HG03039 (cell line): ENCODE results near the gene CALD1.

ENCODE experiments used
- ATAC-seq: cut with Tn5 transposase; IDR thresholded peaks from one replicate; pipeline ENCODE4 v1.9.1; 2021; ENCODE audit warnings: mild to moderate bottlenecking, moderate library complexity; ENCODE audit not compliant: unreplicated experiment

CALD1 gene, protein sequence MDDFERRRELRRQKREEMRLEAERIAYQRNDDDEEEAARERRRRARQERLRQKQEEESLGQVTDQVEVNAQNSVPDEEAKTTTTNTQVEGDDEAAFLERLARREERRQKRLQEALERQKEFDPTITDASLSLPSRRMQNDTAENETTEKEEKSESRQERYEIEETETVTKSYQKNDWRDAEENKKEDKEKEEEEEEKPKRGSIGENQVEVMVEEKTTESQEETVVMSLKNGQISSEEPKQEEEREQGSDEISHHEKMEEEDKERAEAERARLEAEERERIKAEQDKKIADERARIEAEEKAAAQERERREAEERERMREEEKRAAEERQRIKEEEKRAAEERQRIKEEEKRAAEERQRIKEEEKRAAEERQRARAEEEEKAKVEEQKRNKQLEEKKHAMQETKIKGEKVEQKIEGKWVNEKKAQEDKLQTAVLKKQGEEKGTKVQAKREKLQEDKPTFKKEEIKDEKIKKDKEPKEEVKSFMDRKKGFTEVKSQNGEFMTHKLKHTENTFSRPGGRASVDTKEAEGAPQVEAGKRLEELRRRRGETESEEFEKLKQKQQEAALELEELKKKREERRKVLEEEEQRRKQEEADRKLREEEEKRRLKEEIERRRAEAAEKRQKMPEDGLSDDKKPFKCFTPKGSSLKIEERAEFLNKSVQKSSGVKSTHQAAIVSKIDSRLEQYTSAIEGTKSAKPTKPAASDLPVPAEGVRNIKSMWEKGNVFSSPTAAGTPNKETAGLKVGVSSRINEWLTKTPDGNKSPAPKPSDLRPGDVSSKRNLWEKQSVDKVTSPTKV

DNA sequence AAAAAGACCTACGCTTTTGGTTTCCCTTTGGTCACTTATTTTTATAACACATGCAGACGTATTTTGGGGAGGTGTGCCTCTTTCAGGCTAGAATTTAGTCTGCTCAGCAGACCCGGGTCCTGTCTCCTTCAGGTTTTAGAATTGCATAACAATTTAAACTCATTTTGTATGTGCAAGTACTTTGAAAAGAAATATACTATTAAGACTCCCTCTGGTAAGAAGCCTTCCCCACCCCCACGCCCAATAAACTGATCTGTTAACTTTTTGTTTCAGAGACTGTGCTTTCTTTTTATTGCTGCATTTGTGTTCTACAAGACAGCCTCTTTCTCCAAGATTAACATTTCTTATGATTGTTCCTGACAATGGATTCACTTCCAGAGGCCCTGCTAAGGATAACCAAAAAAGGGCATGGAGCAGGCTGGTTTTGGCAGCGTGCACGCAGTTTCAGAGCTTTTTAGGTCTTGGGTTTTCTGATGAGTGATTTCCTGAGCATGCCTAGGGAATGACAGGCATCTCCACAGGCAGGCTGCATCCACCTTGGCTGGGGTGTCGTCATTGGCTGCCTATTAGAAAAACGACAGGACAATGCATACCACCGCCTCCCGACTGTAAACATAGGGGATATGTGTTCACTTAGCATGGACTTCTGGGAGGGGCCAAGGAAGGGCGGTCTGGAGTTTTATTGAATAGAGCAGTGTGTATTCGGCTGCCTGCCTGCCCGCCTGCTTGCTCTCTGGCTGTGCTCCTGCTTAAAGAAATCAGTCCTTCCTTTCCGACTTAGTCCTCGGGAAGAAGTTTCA lies at the start of gene CALD1:
CALD1 (plus strand) TSS at position 694 of the 800 bp plus-strand sequence. CDS start 88,100 bp downstream, outside the sequence.
- ATAC-seq: no peak

GRCh38 chr7:134729895-134730294 lies 49.5 kb upstream of the CALD1 start:
- ATAC-seq: no peak

- no peak for ATAC-seq
Measured at GRCh38 chr7:134730411-134730829, 49.0 kb upstream of the CALD1 start.

DNA sequence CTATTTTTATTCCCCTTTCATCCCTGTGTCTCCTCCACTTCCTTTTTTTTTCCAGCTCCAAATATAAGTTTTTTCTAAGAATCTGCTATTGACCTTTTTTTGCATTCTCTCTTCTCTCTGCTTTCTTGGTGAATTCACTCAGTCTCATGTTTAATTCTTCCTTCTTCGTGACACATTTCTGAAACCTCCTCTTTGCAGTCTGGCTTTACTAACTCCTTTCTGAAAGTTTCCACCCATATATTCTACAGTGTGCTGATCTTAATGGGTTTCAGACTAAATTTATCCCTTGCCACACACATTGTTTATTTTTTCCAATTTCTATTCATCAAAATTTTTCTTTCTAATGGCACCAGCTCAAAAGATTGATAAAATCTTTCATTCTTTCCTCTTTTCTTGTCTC lies 47.8 kb upstream of the CALD1 start:
- ATAC-seq: no peak

DNA sequence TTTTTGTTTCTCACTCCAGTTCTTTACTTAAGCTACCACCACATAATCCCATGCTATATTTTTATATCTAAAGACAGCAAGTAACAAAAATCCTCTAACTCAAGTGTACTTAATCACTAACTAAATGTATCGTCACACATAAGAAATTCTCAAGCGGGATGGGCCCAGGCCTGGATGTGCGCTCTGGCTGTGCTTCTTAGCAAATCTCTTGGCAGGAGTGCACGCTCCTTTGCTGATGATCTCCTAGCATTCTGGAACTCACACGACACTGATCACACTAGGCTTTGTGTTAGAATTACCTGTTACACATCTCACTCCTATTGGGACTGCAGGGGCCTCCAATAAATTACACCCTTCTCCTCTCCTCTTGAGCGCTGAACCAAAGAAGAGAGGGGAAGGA lies 46.7 kb upstream of the CALD1 start:
- ATAC-seq: no peak

DNA sequence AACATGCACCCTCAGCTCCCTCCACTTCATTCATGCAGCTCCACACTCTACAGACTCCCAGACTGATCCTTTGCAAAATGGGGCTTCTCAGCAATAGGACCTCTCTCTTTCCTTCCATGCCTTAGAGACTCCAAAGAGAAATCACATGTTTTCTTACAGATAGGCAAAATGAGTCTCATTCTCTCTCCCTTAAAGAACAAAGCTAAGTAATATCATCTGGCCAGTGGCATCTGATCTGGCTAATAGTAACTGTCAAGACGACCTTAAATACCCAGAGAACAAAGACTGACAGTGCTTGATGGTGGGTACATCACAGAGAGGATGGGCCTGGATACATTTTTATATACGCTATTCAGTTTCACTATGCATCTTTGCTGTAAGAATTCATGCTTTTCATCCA lies 43.1 kb upstream of the CALD1 start:
- ATAC-seq: no peak

GRCh38 chr7:134737566-134738345 lies 41.7 kb upstream of the CALD1 start:
- no peak for ATAC-seq

- no peak for ATAC-seq
Measured at GRCh38 chr7:134739362-134739761, 40.1 kb upstream of the CALD1 start.

DNA sequence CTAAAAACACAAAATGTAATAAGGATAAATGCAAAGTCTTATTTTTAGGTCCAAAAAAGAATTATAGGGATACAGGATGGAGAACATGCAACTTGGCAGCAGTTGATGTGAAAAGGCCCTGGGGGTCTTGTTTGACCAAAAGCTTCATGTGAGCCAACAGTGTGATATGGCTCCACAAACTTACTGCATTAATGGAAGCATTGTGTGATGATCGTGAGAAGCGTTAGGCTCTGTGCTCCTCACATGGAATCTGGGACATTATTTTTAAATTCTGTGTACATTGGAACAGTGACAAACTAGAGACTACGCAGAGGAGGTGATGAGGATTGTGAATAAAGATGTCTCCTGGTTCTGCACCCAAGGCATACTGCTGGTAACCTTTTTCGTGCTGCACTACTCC lies 39.1 kb upstream of the CALD1 start:
- no peak for ATAC-seq

DNA sequence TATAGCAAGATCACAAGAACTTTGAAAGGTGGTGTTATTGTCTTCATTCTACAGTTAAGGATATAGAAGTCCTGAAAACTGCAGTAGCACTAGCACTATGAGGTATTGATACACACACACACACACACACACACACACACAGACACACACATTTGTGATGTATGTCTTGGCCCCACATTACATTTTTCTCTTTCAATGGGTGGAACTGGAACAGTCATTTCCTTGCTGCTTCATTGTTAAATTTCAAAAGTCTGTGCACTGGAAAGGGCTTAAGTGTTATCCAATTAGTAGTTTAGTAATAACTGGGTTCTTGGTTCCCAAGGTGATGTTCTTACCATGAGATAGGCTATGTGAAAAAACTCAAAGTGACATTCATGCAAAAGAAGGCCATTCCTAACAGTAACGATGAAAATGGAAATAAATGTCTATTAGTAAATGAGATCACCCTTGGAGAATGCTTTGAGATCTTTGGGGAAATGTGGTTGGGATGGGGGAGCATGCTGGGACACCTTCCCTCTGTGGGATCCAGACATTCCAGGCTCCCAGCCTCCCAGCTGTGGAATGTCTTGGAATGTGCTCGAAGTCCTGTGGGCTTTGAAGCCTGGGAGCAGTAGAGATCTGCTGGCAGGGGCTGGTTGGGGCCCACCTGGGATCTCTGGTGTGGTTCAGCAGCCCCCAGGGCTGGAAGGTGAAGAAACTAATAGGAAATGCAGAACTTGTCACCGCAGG lies 37.4 kb upstream of the CALD1 start:
- ATAC-seq: no peak

- no peak for ATAC-seq
Measured at GRCh38 chr7:134742688-134743350, 36.6 kb upstream of the CALD1 start.

GRCh38 chr7:134744569-134744968 lies 34.9 kb upstream of the CALD1 start:
- ATAC-seq: no peak

GRCh38 chr7:134747326-134747725 lies 32.1 kb upstream of the CALD1 start:
- no peak for ATAC-seq

DNA sequence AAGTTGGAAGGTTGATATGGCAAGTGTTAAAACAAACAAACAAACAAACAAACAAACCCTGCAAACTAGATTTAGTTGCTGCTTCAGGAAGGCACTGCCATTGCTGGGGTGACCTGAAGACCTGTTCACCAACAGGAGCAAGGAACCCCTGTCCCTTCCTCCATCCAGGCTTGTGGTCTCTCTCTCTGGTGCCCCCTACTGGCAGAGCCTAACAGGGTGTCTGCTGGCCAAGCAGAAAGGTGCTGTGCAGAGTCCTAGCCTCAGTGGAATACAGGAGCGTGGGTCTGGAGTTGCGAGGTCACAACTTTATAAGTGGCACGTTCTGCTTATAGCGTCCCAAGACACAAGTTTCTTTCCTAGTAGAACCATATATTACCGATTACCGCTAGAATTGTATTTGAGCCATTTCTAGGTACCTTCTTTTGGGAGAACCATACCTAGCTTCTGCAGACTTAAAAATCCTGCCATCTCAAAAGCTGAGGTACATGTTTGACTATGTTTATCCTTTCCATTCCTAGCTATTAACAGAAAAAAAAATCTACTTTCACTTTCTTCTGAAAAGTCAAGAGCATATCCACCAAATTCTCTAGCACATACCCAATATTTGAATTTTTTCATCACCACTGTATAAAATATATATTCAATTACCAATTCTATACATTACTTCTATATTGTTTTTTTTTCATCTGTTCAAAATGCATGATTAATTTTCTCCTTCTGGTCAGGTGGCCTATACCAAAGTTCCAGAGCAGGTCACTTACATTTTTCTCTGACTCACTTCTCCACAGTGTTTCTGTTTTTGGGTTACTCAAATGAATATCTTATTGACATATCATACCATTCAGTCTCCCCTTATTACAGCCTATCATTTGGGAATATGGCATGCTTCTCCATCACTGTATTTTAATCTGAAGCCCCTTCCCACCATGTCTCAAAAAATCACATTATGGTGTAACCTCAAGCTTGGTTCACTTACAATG lies 29.1 kb upstream of the CALD1 start:
- ATAC-seq: peak; percentile 61

GRCh38 chr7:134752006-134752760 lies 27.3 kb upstream of the CALD1 start:
- ATAC-seq: no peak

GRCh38 chr7:134755422-134756022 lies 23.9 kb upstream of the CALD1 start:
- ATAC-seq: no peak

DNA sequence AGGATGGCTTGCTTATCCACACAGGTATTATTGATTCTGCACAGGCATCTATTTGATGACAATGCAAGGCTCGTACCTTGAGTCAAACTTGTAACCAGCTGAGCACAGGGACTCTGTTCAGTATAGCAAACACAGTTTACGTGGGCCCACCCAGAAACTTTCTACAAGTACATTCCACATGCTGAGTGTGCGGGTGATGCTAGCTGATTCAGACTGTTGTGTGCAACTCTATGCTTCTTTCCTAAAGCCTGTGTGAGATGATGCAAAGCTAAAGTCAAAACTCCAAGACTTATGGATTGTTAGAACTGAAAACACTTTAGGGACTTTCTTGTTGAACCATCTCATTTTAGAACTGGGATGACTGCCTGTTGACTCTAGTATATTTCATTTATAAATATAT lies 21.5 kb upstream of the CALD1 start:
- no peak for ATAC-seq
